Astrocyte of the spinal cord (primary cell): ENCODE data around the gene GOLGA6L6.
A peak's percentile ranks its signal among the peaks of the same experiment; 100 is the strongest.
"Not testable (repeated sequence)": the region's sequence is repeated elsewhere in the genome, so short reads cannot be mapped to it uniquely, and the experiment has no call there.

ENCODE experiments used
- DNase-seq: peaks from one replicate; pipeline ENCODE4 v3.0.0; 2011; ENCODE audit warnings: low read depth, low spot score
- H3K4me3 ChIP-seq: 2 replicates; pipeline ENCODE4 v1.5.1; 2011; ENCODE audit warnings: low read depth, mild to moderate bottlenecking, low read length, moderate library complexity
- in situ Hi-C: cut with HindIII; loops from 2 replicates; pipeline ENCODE4 v1.10.0; 2017; ENCODE audit warnings: low sequenced_read_pairs

The GOLGA6L6 gene

GRCh38 chr15:20541700-20542099 lies at the start of gene GOLGA6L6:
TSS of gene GOLGA6L6 (minus strand) at chr15:20541800. CDS start at chr15:20541709, 91 bp downstream.
- H3K4me3 ChIP-seq, in situ Hi-C loops, DNase-seq: not testable (repeated sequence)

- DNase-seq, H3K4me3 ChIP-seq, in situ Hi-C loops: not testable (repeated sequence)
Observed at GRCh38 chr15:20590069-20590468, 48.5 kb upstream of the GOLGA6L6 start.

GRCh38 chr15:20586821-20587220 lies 45.2 kb upstream of the GOLGA6L6 start:
- DNase-seq, H3K4me3 ChIP-seq, in situ Hi-C loops: not testable (repeated sequence)

GRCh38 chr15:20582726-20583115 lies 41.1 kb upstream of the GOLGA6L6 start:
- DNase-seq, H3K4me3 ChIP-seq, in situ Hi-C loops: not testable (repeated sequence)

- DNase-seq, H3K4me3 ChIP-seq, in situ Hi-C loops: not testable (repeated sequence)
Observed at GRCh38 chr15:20582109-20582725, 40.6 kb upstream of the GOLGA6L6 start.

GRCh38 chr15:20581261-20582108 lies 39.9 kb upstream of the GOLGA6L6 start:
- H3K4me3 ChIP-seq, in situ Hi-C loops, DNase-seq: not testable (repeated sequence)

GRCh38 chr15:20579662-20580061 lies 38.1 kb upstream of the GOLGA6L6 start:
- H3K4me3 ChIP-seq, in situ Hi-C loops, DNase-seq: not testable (repeated sequence)

GRCh38 chr15:20551289-20551688 lies 9.7 kb upstream of the GOLGA6L6 start:
- DNase-seq, H3K4me3 ChIP-seq, in situ Hi-C loops: not testable (repeated sequence)

- H3K4me3 ChIP-seq, in situ Hi-C loops, DNase-seq: not testable (repeated sequence)
Observed at GRCh38 chr15:20505926-20506658, 35.5 kb downstream of the GOLGA6L6 start.

GRCh38 chr15:20502839-20503238 lies 38.8 kb downstream of the GOLGA6L6 start:
- in situ Hi-C loops, DNase-seq, H3K4me3 ChIP-seq: not testable (repeated sequence)

- in situ Hi-C loops, H3K4me3 ChIP-seq: not testable (repeated sequence)
Observed at GRCh38 chr15:20501512-20502222, 39.9 kb downstream of the GOLGA6L6 start.

GRCh38 chr15:20497781-20498180 lies 43.8 kb downstream of the GOLGA6L6 start:
- in situ Hi-C loops, H3K4me3 ChIP-seq: not testable (repeated sequence)
- peak; percentile 38 for DNase-seq

More at GRCh38 chr15:20501512-20502222, 39.9 kb downstream of the GOLGA6L6 start:
- DNase-seq: not testable (repeated sequence)

GRCh38 chr15:20493035-20493434 lies 48.6 kb downstream of the GOLGA6L6 start:
- DNase-seq, H3K4me3 ChIP-seq, in situ Hi-C loops: not testable (repeated sequence)

- in situ Hi-C loops, H3K4me3 ChIP-seq, DNase-seq: not testable (repeated sequence)
Observed at GRCh38 chr15:20492598-20492997, 49.0 kb downstream of the GOLGA6L6 start.

GRCh38 chr15:20489320-20489719 lies 52.3 kb downstream of the GOLGA6L6 start:
- DNase-seq, in situ Hi-C loops, H3K4me3 ChIP-seq: not testable (repeated sequence)
